ENCODE measurements around the gene RASGRF1.
"Not testable (repeated sequence)": the region's sequence is repeated elsewhere in the genome, so short reads cannot be mapped to it uniquely, and the experiment has no call there.

Gene RASGRF1

GRCh38 chr15:78928616-78929093, 161.9 kb downstream of the RASGRF1 start:
- DNase-seq, result no peak

GRCh38 chr15:78928176-78928575, 162.4 kb downstream of the RASGRF1 start:
- DNase-seq, result not testable (repeated sequence)

GRCh38 chr15:78927077-78927790, 163.3 kb downstream of the RASGRF1 start:
- no peak for DNase-seq

- no peak for DNase-seq
Observed at GRCh38 chr15:78925956-78926743, 164.4 kb downstream of the RASGRF1 start.

GRCh38 chr15:78925076-78925624, 165.4 kb downstream of the RASGRF1 start:
- DNase-seq, result no peak

- no peak for DNase-seq
Observed at GRCh38 chr15:78923480-78924360, 166.9 kb downstream of the RASGRF1 start.

- DNase-seq, result no peak
Observed at GRCh38 chr15:78923015-78923414, 167.6 kb downstream of the RASGRF1 start.

- no peak for DNase-seq
Observed at GRCh38 chr15:78922527-78922926, 168.1 kb downstream of the RASGRF1 start.

GRCh38 chr15:78921940-78922339, 168.6 kb downstream of the RASGRF1 start:
- no peak for DNase-seq

- DNase-seq, result no peak
Observed at GRCh38 chr15:78921517-78921916, 169.1 kb downstream of the RASGRF1 start.

- no peak for DNase-seq
Observed at GRCh38 chr15:78917888-78918287, 172.7 kb downstream of the RASGRF1 start.

GRCh38 chr15:78916088-78916487, 174.5 kb downstream of the RASGRF1 start:
- DNase-seq, result no peak

GRCh38 chr15:78915341-78916087, 175.1 kb downstream of the RASGRF1 start:
- no peak for DNase-seq

- DNase-seq, result peak; percentile 47
Observed at GRCh38 chr15:78914027-78914764, 176.4 kb downstream of the RASGRF1 start.

- no peak for DNase-seq
Observed at GRCh38 chr15:78913012-78913411, 177.6 kb downstream of the RASGRF1 start.

- DNase-seq, result no peak
Observed at GRCh38 chr15:78912316-78912715, 178.3 kb downstream of the RASGRF1 start.

- no peak for DNase-seq
Observed at GRCh38 chr15:78910271-78910670, 180.3 kb downstream of the RASGRF1 start.
